Measurements from ENCODE around the gene KYAT1.

GRCh38 chr9:128887914-128888350 lies 6.2 kb upstream of the KYAT1 start:
- no peak for TF ChIP-seq CTCF (IDR thresholded peaks at IDR 0.05)
- TF ChIP-seq POLR2A (IDR thresholded peaks at IDR 0.05) = no peak

All from tibial nerve (tissue), 3 donors.